Inflammatory macrophage treated with lipopolysaccharide for 4 hours (primary cell): ENCODE data around the gene FXYD1.
"Not testable (repeated sequence)": the region's sequence is repeated elsewhere in the genome, so short reads cannot be mapped to it uniquely, and the experiment has no call there.

ENCODE experiments used
- DNase-seq: peaks from one replicate; pipeline ENCODE4 v3.0.0-alpha.2; 2020

Gene FXYD1

DNA sequence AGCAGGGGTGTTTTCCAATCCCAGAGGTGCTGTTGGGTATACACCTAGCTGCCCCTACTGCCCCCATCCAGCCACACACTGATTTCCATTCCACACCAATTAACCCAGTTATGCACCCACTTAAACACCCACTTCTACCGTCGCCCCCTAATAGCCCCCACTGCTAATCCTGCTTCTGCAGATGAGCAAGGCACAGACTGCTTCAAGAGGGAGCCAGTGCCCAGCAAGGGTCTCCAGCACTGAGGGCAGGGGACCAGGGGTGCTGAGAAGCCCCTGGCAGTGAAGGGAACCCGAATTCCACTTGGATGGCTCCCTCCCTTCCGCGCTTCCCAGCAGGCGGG lies 5.6 kb downstream of the FXYD1 start:
- no peak for DNase-seq

DNA sequence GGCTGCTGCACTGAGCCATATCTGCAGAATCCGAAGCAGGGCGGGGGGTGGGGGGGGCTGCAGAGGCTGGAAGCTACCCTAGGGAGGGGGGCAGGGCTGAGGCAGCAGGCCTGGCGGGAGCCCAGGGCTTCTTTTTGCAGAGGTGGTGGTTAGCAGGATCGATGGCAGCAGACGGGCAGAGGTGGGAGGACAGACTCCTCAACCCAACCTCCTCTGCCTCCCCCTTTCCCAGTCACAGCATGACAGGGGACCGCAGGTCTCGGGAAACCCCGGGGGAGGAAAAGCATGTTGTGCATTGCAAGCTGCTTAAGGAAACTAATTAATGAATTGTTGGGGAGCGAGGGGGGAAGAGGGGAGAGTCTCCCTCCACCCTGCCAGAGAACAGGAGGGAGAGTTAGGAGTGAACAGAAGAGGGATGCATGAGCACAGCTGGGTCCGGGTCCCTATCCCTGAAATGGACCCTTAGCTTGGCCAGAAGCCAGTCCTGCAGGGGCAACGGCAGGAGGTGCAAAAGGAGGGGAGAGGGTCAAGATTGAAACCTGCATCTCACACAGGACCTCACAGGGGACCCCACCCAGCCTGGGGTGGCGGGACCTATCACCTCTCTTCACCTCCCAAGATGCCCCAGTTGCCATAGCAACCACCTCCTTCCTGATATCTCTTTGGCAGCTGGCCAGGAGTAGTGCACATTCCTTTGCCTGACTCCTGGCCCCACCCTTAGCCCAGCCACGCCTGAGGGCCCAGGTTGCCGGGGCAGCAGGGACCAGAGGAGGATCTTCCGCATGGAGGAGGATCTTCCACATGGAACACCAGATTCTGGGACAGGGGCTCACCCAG lies 6.2 kb downstream of the FXYD1 start:
- DNase-seq: no peak

DNA sequence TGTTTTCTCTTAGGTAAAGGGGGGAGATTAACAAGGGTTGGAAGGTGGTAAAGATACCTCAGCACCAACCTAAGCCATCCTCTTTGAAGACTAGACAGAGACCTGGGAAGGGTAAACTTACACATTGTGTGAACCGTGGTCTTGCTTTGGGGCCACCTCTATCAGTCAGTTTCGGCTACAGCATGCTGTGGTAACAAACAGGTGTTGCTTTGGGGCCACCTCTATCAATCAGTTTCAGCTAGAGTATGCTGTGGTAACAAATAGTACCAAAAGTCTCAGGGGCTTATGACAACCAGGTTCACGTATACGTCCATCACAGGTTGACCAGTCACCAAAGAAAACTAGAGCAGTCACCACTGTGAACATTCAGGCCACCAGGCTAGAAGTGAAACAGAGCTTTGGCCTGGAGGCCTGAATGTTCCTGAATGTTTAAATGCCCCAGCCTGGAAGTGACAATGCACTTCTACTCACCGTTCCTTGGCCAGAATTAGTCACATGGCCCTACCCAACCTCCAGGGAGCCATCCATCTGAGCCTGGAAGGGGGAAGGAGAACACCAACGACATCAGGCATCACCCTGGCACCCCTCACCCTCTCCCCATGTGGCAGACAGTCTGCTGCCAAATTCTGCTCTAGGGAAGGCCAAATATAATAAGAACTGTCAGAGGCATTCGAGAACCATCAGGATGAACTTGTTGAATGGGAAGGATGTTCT lies 8.3 kb downstream of the FXYD1 start:
- peak; percentile 29 for DNase-seq

DNA sequence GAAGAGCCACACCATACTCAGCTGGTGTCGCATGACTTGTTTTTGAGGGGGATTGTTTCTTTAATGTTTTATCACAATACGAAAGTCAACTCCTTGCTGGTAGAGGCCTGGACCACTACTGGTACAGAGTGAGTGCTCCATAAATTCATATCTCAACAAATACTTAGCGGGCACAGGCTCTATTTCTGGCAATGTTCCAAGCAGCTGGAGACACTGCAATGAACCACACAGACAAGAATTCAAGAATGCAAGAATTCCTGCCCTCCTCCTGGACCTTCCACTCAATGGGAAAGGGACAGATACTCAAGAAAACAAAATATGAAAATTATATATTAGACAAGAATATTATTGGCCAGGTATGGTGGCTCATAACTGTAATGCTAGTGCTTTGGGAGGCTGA lies 10.8 kb downstream of the FXYD1 start:
- DNase-seq: no peak

DNA sequence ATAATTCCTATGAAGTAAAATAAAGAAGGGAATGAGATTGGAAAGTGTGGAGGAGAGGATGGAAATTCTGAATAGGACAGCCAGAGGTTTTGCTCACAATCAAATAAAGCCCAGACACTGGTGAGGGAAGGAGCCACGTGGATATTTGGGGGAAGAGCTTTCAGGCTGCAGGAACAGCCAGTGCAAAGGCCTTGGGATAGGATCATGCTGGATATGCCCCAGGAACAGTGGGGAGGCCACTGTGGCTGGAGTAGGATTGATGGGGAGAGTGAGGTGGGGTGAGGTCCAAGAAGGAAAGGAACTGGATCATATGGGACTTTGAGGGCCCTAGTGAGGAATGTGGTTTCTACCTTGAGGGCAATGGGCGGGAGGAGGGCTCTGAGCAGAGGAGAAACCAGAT lies 11.8 kb downstream of the FXYD1 start:
- no peak for DNase-seq

DNA sequence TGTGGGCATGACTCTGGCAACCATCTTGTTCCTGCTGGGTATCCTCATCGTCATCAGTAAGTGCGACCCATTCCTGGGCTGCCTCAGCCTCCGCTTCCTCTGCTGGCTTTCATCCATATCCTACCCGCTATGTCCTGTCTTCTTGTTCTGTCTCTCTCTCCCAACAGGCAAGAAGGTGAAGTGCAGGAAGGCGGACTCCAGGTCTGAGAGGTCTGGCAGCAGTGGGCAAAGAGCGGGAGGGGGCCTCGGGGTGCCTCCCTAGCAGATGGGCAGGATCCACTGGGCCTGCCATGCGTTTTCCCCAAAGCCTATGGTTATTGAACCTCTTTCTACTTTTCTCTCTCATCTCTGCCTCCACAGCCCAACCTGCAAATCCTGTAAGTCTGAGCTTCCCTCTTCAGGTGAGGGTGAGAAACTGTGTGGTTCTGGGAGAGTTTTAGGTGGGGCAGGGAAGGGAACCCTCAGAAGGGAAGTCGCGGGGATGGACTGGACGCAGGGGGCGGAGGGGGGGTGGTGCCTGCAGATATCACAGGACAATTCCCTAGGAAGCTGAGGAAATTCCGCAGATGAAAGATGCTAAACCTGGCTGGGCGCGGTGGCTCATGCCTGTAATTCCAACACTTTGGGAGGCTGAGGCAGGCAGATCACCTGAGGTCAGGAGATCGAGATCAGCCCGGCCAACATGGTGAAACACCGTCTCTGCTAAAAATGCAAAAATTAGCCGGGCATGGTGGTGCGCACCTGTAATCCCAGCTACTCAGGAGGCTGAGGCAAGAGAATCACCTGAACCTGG lies 12.8 kb downstream of the FXYD1 start:
- no peak for DNase-seq

DNA sequence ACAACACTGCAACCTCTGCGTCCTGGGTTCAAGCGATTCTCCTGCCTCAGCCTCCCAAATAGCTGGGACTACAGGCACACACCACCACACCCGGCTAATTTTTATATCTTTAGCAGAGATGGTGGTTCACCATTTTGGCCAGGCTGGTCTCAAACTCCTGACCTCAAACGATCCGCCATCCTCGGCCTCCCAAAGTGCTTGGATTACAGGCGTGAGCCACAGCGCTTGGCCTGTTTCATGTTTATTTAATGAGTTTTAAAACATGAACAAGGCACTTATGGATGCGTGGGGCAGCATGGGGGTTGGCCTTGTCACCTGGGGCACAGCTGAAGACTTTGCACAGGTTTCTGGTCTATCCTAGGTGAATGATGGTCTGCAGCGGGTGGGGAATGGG lies 14.5 kb downstream of the FXYD1 start:
- DNase-seq: not testable (repeated sequence)

DNA sequence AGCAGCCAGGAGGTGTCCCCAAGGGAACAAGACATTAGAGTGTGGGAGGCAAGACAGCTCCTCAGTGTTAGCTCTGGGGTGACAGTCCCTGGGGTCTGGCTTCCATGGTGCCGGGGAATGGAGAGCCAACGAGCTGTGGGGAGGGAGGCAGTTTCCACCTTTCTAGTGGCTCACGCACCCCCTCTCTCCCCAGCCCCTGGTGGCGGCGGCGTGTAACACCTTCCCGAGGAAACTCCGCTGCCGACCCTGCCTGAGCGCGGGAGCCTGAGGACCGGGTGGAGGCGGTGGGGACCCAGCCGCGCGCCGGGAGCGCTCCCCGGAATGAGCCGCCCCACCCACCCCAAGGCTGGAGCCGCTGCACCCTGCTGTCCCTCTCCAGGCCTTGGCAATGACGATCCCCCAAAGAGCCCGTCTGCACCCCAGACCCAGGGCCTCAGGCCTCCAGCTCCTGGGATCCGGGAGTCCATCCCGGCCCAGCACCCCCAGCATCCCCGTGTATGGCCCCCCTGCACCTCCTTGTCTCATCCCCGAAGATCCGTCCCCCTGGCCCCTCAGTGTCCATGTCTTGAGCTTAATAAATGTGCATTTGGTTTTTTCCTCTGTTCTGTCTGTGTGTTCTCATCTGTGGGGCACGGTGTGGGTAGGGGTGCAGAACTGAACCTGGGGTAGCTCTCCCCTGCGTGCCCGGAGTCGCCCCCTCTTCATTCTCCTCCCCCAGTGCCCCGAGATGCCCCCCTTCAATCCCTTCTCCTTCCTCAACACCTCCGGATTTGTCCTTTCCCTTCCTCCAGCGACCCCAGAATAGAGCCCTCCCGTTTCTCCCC lies 15.3 kb downstream of the FXYD1 start:
- DNase-seq: no peak

DNA sequence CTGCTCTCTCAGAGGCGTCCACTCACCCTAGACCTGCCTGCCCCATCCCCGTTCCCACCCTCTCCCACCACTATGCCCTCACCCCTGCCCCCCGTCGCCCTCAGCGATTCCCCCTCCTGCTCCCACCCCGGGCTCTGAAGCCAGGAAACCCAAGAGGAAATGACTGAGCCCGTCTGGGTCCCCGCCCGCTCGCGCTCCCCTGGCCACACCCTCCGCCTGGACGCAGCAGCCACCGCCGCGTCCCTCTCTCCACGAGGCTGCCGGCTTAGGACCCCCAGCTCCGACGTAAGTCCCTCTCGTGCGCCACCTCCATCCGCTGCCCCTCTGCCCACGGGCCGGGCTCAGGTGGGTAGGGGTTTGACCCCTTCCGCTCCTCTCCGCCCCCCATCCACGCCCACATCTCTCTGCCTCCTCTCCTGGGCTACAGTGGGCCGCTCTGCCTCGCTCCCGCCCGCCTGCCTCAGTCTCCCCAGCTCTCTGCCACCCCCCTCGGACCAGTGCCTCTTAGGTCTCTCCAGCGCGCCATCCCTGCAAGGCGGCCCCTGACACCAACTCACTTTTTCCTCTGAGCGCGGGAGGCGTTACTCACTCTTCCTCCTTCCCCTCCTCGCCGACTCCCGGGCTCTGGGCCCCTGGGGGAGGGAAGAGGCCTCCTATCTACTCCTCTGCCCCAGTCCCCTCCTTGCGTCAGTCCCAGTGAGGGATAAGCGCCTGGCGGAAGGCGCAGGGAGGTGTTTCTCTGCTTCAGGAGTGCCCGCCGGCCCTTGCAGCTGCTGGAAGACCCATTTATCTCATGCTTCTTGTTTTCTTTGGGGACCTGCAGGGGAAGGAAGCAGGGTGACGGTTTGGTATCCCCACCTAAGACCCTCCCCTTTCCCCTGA lies 16.1 kb downstream of the FXYD1 start, which contains the start of gene FXYD5:
FXYD5 (plus strand) TSS at position 211 of the 882 bp plus-strand sequence. CDS start 816 bp downstream, outside the sequence.
- peak; percentile 89 for DNase-seq

DNA sequence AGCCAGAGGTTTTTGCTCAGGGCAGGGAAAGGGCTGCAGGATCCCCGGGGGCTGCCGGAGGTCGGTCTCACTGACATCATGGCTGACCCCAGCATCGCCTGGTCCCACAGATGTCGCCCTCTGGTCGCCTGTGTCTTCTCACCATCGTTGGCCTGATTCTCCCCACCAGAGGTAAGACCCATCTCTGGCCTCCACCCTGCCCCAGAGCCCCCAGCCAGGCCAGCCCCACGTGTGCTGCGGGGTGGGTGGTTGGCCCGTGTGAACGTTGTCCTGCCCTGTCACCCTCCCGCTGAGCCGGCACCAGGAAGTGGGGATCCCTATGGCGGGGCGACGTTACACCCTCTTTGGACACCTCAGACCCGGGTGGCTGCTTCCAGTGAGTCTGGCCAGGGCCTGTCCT lies 16.8 kb downstream of the FXYD1 start:
- DNase-seq: no peak

DNA sequence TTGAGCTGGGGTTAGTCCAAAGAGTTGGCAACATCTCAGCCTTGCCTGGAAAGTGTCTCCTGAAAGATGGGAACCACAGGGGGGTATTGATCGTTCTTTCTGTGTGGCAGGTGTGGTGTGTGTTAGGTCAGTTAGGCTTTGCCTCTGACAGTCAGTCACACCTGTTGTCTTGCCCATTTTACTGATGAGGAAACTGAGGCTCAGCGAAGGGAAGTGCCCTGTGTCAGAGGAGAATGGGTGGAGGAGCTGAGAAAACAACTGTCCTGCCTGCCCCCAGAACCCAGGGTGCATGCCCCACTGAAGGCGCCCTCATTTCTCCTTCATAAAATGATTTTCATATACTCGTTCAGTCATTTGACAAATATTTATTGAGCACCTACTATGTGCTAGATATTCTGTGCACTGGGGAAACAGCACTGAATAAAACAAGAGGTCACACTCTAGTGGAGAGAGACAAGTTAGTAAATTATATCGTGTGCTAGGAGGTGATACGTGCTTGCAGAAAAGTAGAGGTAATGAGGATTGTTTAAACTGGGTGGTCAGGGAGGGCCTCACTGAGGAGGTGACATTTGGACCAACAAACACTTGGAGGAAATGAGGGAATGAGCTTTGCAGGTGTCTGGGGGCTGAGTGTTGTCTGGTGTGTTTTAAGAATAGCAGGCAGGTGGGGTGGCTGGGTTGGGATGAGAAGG lies 17.5 kb downstream of the FXYD1 start:
- no peak for DNase-seq

- DNase-seq: no peak
Measured at GRCh38 chr19:35156673-35157014, 18.0 kb downstream of the FXYD1 start.

DNA sequence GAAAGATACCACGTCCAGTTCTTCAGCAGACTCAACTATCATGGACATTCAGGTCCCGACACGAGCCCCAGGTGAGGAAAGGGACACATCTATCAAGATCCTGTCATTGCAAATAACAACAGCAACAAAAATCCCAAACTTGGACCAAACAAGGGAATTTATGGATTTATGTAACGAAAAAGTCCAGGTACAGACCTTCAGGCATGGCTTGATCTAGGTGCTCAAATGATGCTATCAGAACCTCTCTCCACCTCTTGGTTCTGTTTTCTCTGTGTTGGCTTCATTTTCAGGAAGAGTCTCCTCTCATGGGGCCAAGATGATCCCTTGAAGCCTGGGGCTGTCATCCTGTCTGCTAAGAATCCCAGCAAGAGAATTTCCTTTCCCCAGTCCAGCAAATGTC lies 18.8 kb downstream of the FXYD1 start:
- DNase-seq: no peak

- no peak for DNase-seq
Measured at GRCh38 chr19:35159606-35160005, 21.0 kb downstream of the FXYD1 start.

DNA sequence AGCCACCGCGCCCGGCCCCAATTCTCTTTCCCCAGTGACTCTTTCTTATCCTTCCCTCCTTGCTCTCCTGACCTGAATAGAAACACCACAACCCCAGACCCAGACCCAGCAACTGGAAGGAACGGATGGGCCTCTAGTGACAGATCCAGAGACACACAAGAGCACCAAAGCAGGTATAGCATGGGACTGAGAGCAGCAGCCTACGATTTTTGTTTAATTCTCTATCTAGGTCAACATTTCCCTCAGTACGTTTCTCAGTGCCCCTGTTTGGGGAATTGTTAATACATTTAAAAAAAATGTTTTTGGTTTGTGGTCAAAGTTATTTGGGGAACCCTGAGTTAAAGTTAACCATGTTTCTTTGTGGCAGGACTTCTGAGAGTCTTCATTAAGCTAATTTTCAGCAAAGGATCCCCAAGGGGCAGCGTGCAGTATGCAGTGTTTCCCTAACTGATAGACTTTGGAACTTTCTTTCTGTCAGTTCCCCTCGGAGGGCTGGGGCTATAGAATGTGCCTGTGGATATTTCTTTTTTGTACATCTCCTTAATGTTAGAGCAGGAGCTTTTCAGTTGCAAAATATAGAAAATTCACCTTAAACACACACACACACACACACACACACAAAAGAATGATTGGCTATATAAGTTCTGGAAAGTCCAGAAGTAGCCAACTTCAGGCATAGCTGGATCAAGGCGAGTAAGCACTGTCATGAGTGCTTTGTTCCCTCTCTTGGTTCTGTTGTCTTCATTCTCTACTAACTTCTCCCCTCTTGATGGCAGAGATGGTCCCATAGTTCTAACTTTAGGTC lies 22.2 kb downstream of the FXYD1 start:
- DNase-seq: no peak

- DNase-seq: no peak
Measured at GRCh38 chr19:35161434-35161743, 22.8 kb downstream of the FXYD1 start.

DNA sequence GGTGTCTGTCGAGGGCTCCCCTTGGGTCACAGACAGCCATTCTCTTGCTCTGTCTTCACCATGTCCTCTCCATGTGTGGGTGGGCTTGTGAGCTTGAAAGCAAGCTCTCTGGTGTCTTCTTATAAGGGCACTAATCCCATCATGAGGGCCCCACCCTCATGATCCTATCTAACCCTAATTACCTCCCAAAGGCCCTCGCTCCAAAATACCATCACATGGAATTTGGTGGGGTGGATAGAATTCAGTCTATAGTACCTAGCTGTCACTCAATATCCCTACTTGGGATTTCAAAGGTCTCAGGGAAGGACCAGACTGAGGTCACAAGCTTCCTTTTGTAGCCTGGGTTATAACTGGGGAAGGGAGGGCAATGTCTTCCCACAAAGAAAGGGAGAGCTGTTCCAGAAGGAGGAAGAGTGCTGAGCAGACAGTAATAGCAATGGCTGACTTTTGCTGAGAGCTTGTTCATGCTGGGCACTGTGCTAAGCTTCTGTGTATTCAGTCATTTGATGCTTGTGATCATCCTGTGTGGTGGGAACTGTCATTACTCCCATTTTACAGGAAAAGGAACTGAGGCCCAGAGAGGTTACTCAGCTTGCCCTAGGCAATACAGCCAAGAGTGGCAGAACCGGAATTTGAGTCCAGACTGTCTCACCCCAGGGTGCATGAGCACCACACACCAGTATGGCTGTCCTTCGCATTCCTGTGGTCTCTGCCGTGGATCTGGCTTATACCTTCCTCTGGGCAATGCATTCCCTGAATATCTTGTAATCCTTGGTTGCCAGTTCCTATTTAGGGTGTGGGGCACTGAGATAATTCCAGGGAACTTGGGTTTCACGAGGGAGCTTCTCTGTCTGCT lies 24.1 kb downstream of the FXYD1 start:
- DNase-seq: no peak

- DNase-seq: no peak
Measured at GRCh38 chr19:35164418-35164817, 25.8 kb downstream of the FXYD1 start.
